Neural progenitor cell (in vitro differentiated cells): ENCODE data around the gene DHX35.

Experiments used
- CTCF ChIP-seq: fragments of 200-600 bp; sonication (generic); IDR thresholded peaks from 2 replicates; pipeline ENCODE4 v1.5.1; 2017; ENCODE audit warnings: antibody characterized with exemption, mild to moderate bottlenecking
- EZH2 ChIP-seq: fragments of 200-600 bp; sonication (generic); IDR thresholded peaks from 2 replicates; pipeline ENCODE4 v1.6.1; 2017; ENCODE audit warnings: antibody characterized with exemption, mild to moderate bottlenecking, moderate library complexity
- EZH2phosphoT487 ChIP-seq: fragments of 200-600 bp; sonication (generic); IDR thresholded peaks from 2 replicates; pipeline ENCODE4 v1.6.1; 2017; ENCODE audit warnings: antibody characterized with exemption

GRCh38 chr20:38986663-38987062, 24.5 kb downstream of the DHX35 start:
- TF ChIP-seq EZH2phosphoT487 (no peak), CTCF (no peak), EZH2 (no peak)
